Mesothelial cell of epicardium (in vitro differentiated cells): ENCODE results near the gene TAF11L13. TPM values are rescaled to one million over a fixed set of nuclear protein-coding genes. Genes with fewer than 3 reads are reported as not detected.

ENCODE experiments used
- DNase-seq, 2 experiments: peaks; one replicate each; pipeline ENCODE4 v3.0.0; 2021; ENCODE audit warnings: low spot score in 2 of 2; ENCODE audit not compliant: unreplicated experiment in 2 of 2
- H3K27ac Mint-ChIP-seq: 2 replicates; pipeline ENCODE4 v1.8.0; 2021; ENCODE audit warnings: mixed read lengths
- H3K27me3 Mint-ChIP-seq: 2 replicates; pipeline ENCODE4 v1.8.0; 2021; ENCODE audit warnings: low read depth, mixed read lengths
- H3K36me3 Mint-ChIP-seq: 2 replicates; pipeline ENCODE4 v1.8.0; 2021; ENCODE audit warnings: mixed read lengths
- H3K4me1 Mint-ChIP-seq: 2 replicates; pipeline ENCODE4 v1.8.0; 2021; ENCODE audit warnings: mixed read lengths
- H3K4me3 Mint-ChIP-seq: 2 replicates; pipeline ENCODE4 v1.8.0; 2021; ENCODE audit warnings: mild to moderate bottlenecking, moderate library complexity, mixed read lengths
- H3K9me3 Mint-ChIP-seq: 2 replicates; pipeline ENCODE4 v1.8.0; 2021; ENCODE audit warnings: mixed read lengths
- CTCF ChIP-seq: fragments of 200-600 bp; sonication (generic); IDR thresholded peaks from one replicate; pipeline ENCODE4 v1.5.0; 2021; ENCODE audit warnings: antibody characterized with exemption; ENCODE audit not compliant: unreplicated experiment
- total RNA-seq: library from RNA; stranded (reverse); gene quantifications from 3 replicates; pipeline ENCODE4 v1.2.1, GENCODE V29; 2021

TAF11L13 gene
- total RNA-seq, 1 donor from 2014 or later = not detected

- H3K4me3 Mint-ChIP-seq = no peak overlapping the region
- DNase-seq = no peak
- peaks cover 20% of the 10 kb centered on the region for H3K9me3 Mint-ChIP-seq
- no peaks in the 10 kb centered on the region for H3K27me3 Mint-ChIP-seq
- TF ChIP-seq CTCF = no peak
- H3K4me1 Mint-ChIP-seq = no peaks in the 10 kb centered on the region
- no peak overlapping the region for H3K27ac Mint-ChIP-seq
- H3K36me3 Mint-ChIP-seq = no peaks in the 10 kb centered on the region
Observed at GRCh38 chr5:17655921-17656320, 24.0 kb downstream of the TAF11L13 start.

- Mint-ChIP-seq H3K27me3 (no peaks in the 10 kb centered on the region), H3K27ac (no peak overlapping the region), H3K4me3 (no peak overlapping the region), H3K36me3 (no peaks in the 10 kb centered on the region), H3K4me1 (no peaks in the 10 kb centered on the region), H3K9me3 (peaks cover 24% of the 10 kb centered on the region)
- DNase-seq = no peak
- TF ChIP-seq CTCF = no peak
Observed at GRCh38 chr5:17663182-17663581, 31.3 kb downstream of the TAF11L13 start.

GRCh38 chr5:17665836-17666235, 33.9 kb downstream of the TAF11L13 start:
- H3K36me3 Mint-ChIP-seq = no peaks in the 10 kb centered on the region
- H3K27me3 Mint-ChIP-seq = no peaks in the 10 kb centered on the region
- H3K9me3 Mint-ChIP-seq = peaks cover 5% of the 10 kb centered on the region
- DNase-seq = no peak
- no peak overlapping the region for H3K4me3 Mint-ChIP-seq
- no peaks in the 10 kb centered on the region for H3K4me1 Mint-ChIP-seq
- no peak for TF ChIP-seq CTCF
- H3K27ac Mint-ChIP-seq = no peak overlapping the region

- Mint-ChIP-seq H3K27ac (no peak overlapping the region), H3K36me3 (peaks cover 1% of the 10 kb centered on the region), H3K27me3 (no peaks in the 10 kb centered on the region), H3K4me1 (no peaks in the 10 kb centered on the region), H3K9me3 (peaks cover 5% of the 10 kb centered on the region), H3K4me3 (no peak overlapping the region)
- DNase-seq = no peak
- no peak for TF ChIP-seq CTCF
Observed at GRCh38 chr5:17666726-17667235, 34.9 kb downstream of the TAF11L13 start.

- Mint-ChIP-seq H3K9me3 (peaks cover 12% of the 10 kb centered on the region), H3K4me1 (peaks cover 10% of the 10 kb centered on the region), H3K36me3 (peaks cover 1% of the 10 kb centered on the region), H3K27me3 (no peaks in the 10 kb centered on the region), H3K27ac (no peak overlapping the region), H3K4me3 (no peak overlapping the region)
- no peak for DNase-seq
- no peak for TF ChIP-seq CTCF
Observed at GRCh38 chr5:17670353-17670752, 38.5 kb downstream of the TAF11L13 start.
